Measurements from ENCODE around the gene JAK1. TPM values are rescaled to one million over a fixed set of nuclear protein-coding genes. Genes with fewer than 3 reads are reported as not detected.

The JAK1 gene
- polyA plus RNA-seq, 1 donor from 2014 or later, result 26.8 TPM

- Histone ChIP-seq H3K4me2 (ENCODE audit: low read length) (no peak overlapping the region), H3K36me3 (ENCODE audit: insufficient read depth, low read length) (no peaks in the 10 kb centered on the region), H2AFZ (ENCODE audit: low read depth, low read length) (no peak overlapping the region), H3K4me3 (ENCODE audit: low read length) (no peak overlapping the region), H3K9me2 (ENCODE audit: insufficient read depth, low read length) (no peaks in the 10 kb centered on the region), H3K27ac (ENCODE audit: low read length) (no peak overlapping the region), H3K9me3 (ENCODE audit: low read length) (no peaks in the 10 kb centered on the region), H3K79me2 (replicated peaks; ENCODE audit: insufficient read depth, low read length) (no peaks in the 10 kb centered on the region), H3K9ac (ENCODE audit: low read length) (no peak overlapping the region), H3F3A (ENCODE audit: insufficient read depth, low read length, poor library complexity, severe bottlenecking) (no peaks in the 10 kb centered on the region), H4K20me1 (ENCODE audit: insufficient read depth) (no peaks in the 10 kb centered on the region), H3K27me3 (ENCODE audit: insufficient read depth, low read depth, low read length) (no peaks in the 10 kb centered on the region)
- TF ChIP-seq, protein P1, sequence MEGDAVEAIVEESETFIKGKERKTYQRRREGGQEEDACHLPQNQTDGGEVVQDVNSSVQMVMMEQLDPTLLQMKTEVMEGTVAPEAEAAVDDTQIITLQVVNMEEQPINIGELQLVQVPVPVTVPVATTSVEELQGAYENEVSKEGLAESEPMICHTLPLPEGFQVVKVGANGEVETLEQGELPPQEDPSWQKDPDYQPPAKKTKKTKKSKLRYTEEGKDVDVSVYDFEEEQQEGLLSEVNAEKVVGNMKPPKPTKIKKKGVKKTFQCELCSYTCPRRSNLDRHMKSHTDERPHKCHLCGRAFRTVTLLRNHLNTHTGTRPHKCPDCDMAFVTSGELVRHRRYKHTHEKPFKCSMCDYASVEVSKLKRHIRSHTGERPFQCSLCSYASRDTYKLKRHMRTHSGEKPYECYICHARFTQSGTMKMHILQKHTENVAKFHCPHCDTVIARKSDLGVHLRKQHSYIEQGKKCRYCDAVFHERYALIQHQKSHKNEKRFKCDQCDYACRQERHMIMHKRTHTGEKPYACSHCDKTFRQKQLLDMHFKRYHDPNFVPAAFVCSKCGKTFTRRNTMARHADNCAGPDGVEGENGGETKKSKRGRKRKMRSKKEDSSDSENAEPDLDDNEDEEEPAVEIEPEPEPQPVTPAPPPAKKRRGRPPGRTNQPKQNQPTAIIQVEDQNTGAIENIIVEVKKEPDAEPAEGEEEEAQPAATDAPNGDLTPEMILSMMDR (IDR thresholded peaks at IDR 0.05; ENCODE audit: poor library complexity, severe bottlenecking), result no peak
- TF ChIP-seq TAF1 (IDR thresholded peaks at IDR 0.05; ENCODE audit: low read depth) (no peak), SMC3 (conservative IDR thresholded peaks at IDR 0.05; ENCODE audit: poor library complexity) (no peak), RAD21 (conservative IDR thresholded peaks at IDR 0.05) (no peak), EZH2 (IDR thresholded peaks at IDR 0.05; ENCODE audit: borderline replicate concordance, insufficient read depth, low read length, poor library complexity, severe bottlenecking) (no peak), MXI1 (conservative IDR thresholded peaks at IDR 0.05; ENCODE audit: poor library complexity, severe bottlenecking) (no peak)
Measured at GRCh38 chr1:64948216-64948615, 18.1 kb downstream of the JAK1 start.

DNA sequence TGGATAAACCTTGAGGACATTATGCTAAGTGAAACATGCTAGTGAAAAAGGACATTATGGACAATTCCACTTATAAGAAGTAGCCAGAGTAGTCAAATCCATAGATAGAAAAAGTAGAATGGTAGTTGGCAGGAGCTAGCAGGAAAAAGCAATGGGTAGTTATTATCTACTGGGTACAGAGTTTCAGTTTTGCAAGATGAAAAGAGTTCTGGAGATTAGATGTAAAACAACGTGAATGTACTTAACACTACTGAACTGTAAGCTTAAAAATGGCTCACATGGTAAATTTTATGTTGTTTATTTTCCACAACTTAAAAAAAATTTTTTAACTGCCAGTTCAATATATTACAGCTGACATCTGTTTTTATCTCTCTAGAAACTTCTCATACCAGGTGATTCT lies 19.4 kb downstream of the JAK1 start:
- Histone ChIP-seq H3K9ac (ENCODE audit: low read length) (no peak overlapping the region), H3K4me3 (ENCODE audit: low read length) (no peak overlapping the region), H2AFZ (ENCODE audit: low read depth, low read length) (no peak overlapping the region), H3K27ac (ENCODE audit: low read length) (no peak overlapping the region), H3K4me2 (ENCODE audit: low read length) (no peak overlapping the region), H3K36me3 (ENCODE audit: insufficient read depth, low read length) (no peaks in the 10 kb centered on the region), H3K79me2 (replicated peaks; ENCODE audit: insufficient read depth, low read length) (no peaks in the 10 kb centered on the region), H3K9me2 (ENCODE audit: insufficient read depth, low read length) (no peaks in the 10 kb centered on the region), H3F3A (ENCODE audit: insufficient read depth, low read length, poor library complexity, severe bottlenecking) (no peaks in the 10 kb centered on the region), H4K20me1 (ENCODE audit: insufficient read depth) (no peaks in the 10 kb centered on the region), H3K27me3 (ENCODE audit: insufficient read depth, low read depth, low read length) (no peaks in the 10 kb centered on the region), H3K9me3 (ENCODE audit: low read length) (no peaks in the 10 kb centered on the region)
- TF ChIP-seq MXI1 (conservative IDR thresholded peaks at IDR 0.05; ENCODE audit: poor library complexity, severe bottlenecking) (no peak), EZH2 (IDR thresholded peaks at IDR 0.05; ENCODE audit: borderline replicate concordance, insufficient read depth, low read length, poor library complexity, severe bottlenecking) (no peak), RAD21 (conservative IDR thresholded peaks at IDR 0.05) (no peak), POLR2AphosphoS5 (IDR thresholded peaks at IDR 0.05) (no peak), SMC3 (conservative IDR thresholded peaks at IDR 0.05; ENCODE audit: poor library complexity) (no peak), TAF1 (IDR thresholded peaks at IDR 0.05; ENCODE audit: low read depth) (no peak), EP300 (conservative IDR thresholded peaks at IDR 0.05; ENCODE audit: poor library complexity, severe bottlenecking) (no peak)
- TF ChIP-seq, protein P1 (IDR thresholded peaks at IDR 0.05; ENCODE audit: poor library complexity, severe bottlenecking), result no peak
- TF ChIP-seq, protein P2, sequence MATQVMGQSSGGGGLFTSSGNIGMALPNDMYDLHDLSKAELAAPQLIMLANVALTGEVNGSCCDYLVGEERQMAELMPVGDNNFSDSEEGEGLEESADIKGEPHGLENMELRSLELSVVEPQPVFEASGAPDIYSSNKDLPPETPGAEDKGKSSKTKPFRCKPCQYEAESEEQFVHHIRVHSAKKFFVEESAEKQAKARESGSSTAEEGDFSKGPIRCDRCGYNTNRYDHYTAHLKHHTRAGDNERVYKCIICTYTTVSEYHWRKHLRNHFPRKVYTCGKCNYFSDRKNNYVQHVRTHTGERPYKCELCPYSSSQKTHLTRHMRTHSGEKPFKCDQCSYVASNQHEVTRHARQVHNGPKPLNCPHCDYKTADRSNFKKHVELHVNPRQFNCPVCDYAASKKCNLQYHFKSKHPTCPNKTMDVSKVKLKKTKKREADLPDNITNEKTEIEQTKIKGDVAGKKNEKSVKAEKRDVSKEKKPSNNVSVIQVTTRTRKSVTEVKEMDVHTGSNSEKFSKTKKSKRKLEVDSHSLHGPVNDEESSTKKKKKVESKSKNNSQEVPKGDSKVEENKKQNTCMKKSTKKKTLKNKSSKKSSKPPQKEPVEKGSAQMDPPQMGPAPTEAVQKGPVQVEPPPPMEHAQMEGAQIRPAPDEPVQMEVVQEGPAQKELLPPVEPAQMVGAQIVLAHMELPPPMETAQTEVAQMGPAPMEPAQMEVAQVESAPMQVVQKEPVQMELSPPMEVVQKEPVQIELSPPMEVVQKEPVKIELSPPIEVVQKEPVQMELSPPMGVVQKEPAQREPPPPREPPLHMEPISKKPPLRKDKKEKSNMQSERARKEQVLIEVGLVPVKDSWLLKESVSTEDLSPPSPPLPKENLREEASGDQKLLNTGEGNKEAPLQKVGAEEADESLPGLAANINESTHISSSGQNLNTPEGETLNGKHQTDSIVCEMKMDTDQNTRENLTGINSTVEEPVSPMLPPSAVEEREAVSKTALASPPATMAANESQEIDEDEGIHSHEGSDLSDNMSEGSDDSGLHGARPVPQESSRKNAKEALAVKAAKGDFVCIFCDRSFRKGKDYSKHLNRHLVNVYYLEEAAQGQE (IDR thresholded peaks at IDR 0.05; ENCODE audit: borderline replicate concordance), result no peak
